Activated CD4-positive, alpha-beta T cell treated with anti-CD3 and anti-CD28 coated beads, Interleukin-2, amount 10 ng/mL, durations not matched to agents 7 days and 5 days (primary cell): Measurements from ENCODE around the gene IL19. TPM values are rescaled to one million over a fixed set of nuclear protein-coding genes. Genes with fewer than 3 reads are reported as not detected.
"Not testable (repeated sequence)": the region's sequence is repeated elsewhere in the genome, so short reads cannot be mapped to it uniquely, and the experiment has no call there.

Experiments used
- CTCF ChIA-PET: fragments of 350-600 bp; sonication (Branson Sonifier 250); formaldehyde crosslinking; loops from one replicate; lab custom pipeline; 2021; ENCODE audit warnings: antibody characterized with exemption; lab: Charles Lee
- POLR2A ChIA-PET: fragments of 350-600 bp; sonication (Branson Sonifier 250); formaldehyde crosslinking; loops from one replicate; lab custom pipeline; 2021; ENCODE audit warnings: antibody characterized with exemption; lab: Charles Lee
- DNase-seq: peaks from one replicate; pipeline ENCODE4 v3.0.0-alpha.2; 2020
- H3K27ac Mint-ChIP-seq: one replicate; pipeline ENCODE4 v1.8.0; 2021; ENCODE audit warnings: mild to moderate bottlenecking, moderate library complexity, mixed read lengths
- H3K27me3 Mint-ChIP-seq: one replicate; pipeline ENCODE4 v1.8.0; 2021; ENCODE audit warnings: mixed read lengths
- H3K36me3 Mint-ChIP-seq: one replicate; pipeline ENCODE4 v1.8.0; 2021; ENCODE audit warnings: low read depth, mixed read lengths
- H3K4me1 Mint-ChIP-seq: one replicate; pipeline ENCODE4 v1.8.0; 2021; ENCODE audit warnings: mixed read lengths
- H3K4me3 Mint-ChIP-seq: one replicate; pipeline ENCODE4 v1.8.0; 2021; ENCODE audit warnings: mild to moderate bottlenecking, moderate library complexity, mixed read lengths
- H3K9me3 Mint-ChIP-seq: one replicate; pipeline ENCODE4 v1.8.0; 2021; ENCODE audit warnings: mixed read lengths
- total RNA-seq, 2 experiments: library from RNA; stranded (reverse); gene quantifications; one replicate each; pipeline ENCODE4 v1.2.3, GENCODE V29; 2021

The IL19 gene
- total RNA-seq, 2 experiments from 2014 or later = not detected

- DNase-seq = peak; percentile 75
- Mint-ChIP-seq H3K27me3 (peaks cover 19% of the 10 kb centered on the region), H3K27ac (peak overlapping the region; percentile 71), H3K4me1 (peaks cover 62% of the 10 kb centered on the region), H3K4me3 (peak overlapping the region; percentile 52), H3K9me3 (peaks cover 2% of the 10 kb centered on the region), H3K36me3 (peaks cover 4% of the 10 kb centered on the region)
- ChIA-PET CTCF (interaction anchor here (0.7 to 4.2 kb wide), 18 partner anchors 8 to 149 kb away, joined by 3 to 15 read pairs (median 3); no protein-coding TSS in a partner anchor), POLR2A (interaction anchor here (0.6 to 0.7 kb wide), 2 partner anchors 19 to 38 kb away, joined by 3 read pairs; no protein-coding TSS in a partner anchor)
These were observed 4.2 kb upstream of the IL19 start for GRCh38 chr1:206766251-206766856.

GRCh38 chr1:206768472-206769303, 1.9 kb upstream of the IL19 start:
- Mint-ChIP-seq H3K36me3 (no peaks in the 10 kb centered on the region), H3K27me3 (peaks cover 22% of the 10 kb centered on the region), H3K4me1 (peaks cover 77% of the 10 kb centered on the region), H3K4me3 (no peak overlapping the region), H3K27ac (peak overlapping the region; percentile 32), H3K9me3 (no peaks in the 10 kb centered on the region)
- ChIA-PET POLR2A (interaction anchor here (0.5 to 0.6 kb wide), 3 partner anchors 20 to 297 kb away, joined by 3 read pairs; no protein-coding TSS in a partner anchor), CTCF (interaction anchor here (0.6 to 4.7 kb wide), 19 partner anchors 8 to 215 kb away, joined by 3 to 24 read pairs (median 5); no protein-coding TSS in a partner anchor)
- DNase-seq = no peak

- peak; percentile 78 for DNase-seq
These were observed 1.3 kb upstream of the IL19 start for GRCh38 chr1:206769304-206769731.

GRCh38 chr1:206771338-206771692, 742 bp downstream of the IL19 start:
- no peak for DNase-seq
- CTCF ChIA-PET = interaction anchor here (0.5 to 4.7 kb wide), 11 partner anchors 10 to 138 kb away, joined by 3 to 24 read pairs (median 4); no protein-coding TSS in a partner anchor
- Mint-ChIP-seq H3K27me3 (peaks cover 28% of the 10 kb centered on the region), H3K4me1 (peaks cover 73% of the 10 kb centered on the region), H3K9me3 (no peaks in the 10 kb centered on the region), H3K27ac (no peak overlapping the region), H3K36me3 (no peaks in the 10 kb centered on the region), H3K4me3 (no peak overlapping the region)
- POLR2A ChIA-PET = no interaction called here

More at GRCh38 chr1:206769304-206769731, 1.3 kb upstream of the IL19 start:
- H3K27me3 Mint-ChIP-seq = peaks cover 20% of the 10 kb centered on the region
- H3K27ac Mint-ChIP-seq = peak overlapping the region; percentile 32
- H3K4me1 Mint-ChIP-seq = peaks cover 81% of the 10 kb centered on the region
- ChIA-PET POLR2A (interaction anchor here (0.6 kb wide), 1 partner anchor 298 kb away, joined by 3 read pairs; no protein-coding TSS in a partner anchor), CTCF (interaction anchor here (0.6 to 4.7 kb wide), 15 partner anchors 8 to 216 kb away, joined by 3 to 24 read pairs (median 4); no protein-coding TSS in a partner anchor)
- no peaks in the 10 kb centered on the region for H3K36me3 Mint-ChIP-seq
- H3K9me3 Mint-ChIP-seq = no peaks in the 10 kb centered on the region
- no peak overlapping the region for H3K4me3 Mint-ChIP-seq

- Mint-ChIP-seq H3K27me3 (peaks cover 30% of the 10 kb centered on the region), H3K27ac (peak within 1 kb of the TSS; percentile 16), H3K9me3 (no peaks in the 10 kb centered on the region), H3K4me1 (peaks cover 63% of the 10 kb centered on the region), H3K36me3 (no peaks in the 10 kb centered on the region), H3K4me3 (no peak within 1 kb of the TSS)
- no peak for DNase-seq
- ChIA-PET POLR2A (no interaction called here), CTCF (interaction anchor here (0.9 to 4.7 kb wide), 10 partner anchors 11 to 137 kb away, joined by 3 to 24 read pairs (median 4); no protein-coding TSS in a partner anchor)
These were observed 1.8 kb downstream of the IL19 start, which contains the start of gene IL10 for GRCh38 chr1:206772243-206772937. Gene IL10 (minus strand): TSS chr1:206772494. CDS start chr1:206772435, 59 bp downstream.

GRCh38 chr1:206774093-206774492, 3.5 kb downstream of the IL19 start:
- no peak overlapping the region for H3K4me3 Mint-ChIP-seq
- no peaks in the 10 kb centered on the region for H3K36me3 Mint-ChIP-seq
- no peak for DNase-seq
- ChIA-PET POLR2A (interaction anchor here (0.6 kb wide), 1 partner anchor 55 kb away, joined by 3 read pairs; no protein-coding TSS in a partner anchor), CTCF (interaction anchor here (0.7 to 1.6 kb wide), 7 partner anchors 10 to 139 kb away, joined by 3 to 8 read pairs (median 4); partner anchors contain the start of gene DYRK3)
- no peak overlapping the region for H3K27ac Mint-ChIP-seq
- H3K27me3 Mint-ChIP-seq = peaks cover 34% of the 10 kb centered on the region
- H3K4me1 Mint-ChIP-seq = peaks cover 53% of the 10 kb centered on the region
- H3K9me3 Mint-ChIP-seq = peaks cover 3% of the 10 kb centered on the region

- peaks cover 3% of the 10 kb centered on the region for H3K9me3 Mint-ChIP-seq
- H3K27me3 Mint-ChIP-seq = peaks cover 27% of the 10 kb centered on the region
- no peak overlapping the region for H3K4me3 Mint-ChIP-seq
- H3K27ac Mint-ChIP-seq = no peak overlapping the region
- H3K36me3 Mint-ChIP-seq = no peaks in the 10 kb centered on the region
- H3K4me1 Mint-ChIP-seq = peaks cover 31% of the 10 kb centered on the region
- CTCF ChIA-PET = interaction anchor here (1.0 to 2.5 kb wide), 3 partner anchors 8 to 23 kb away, joined by 3 to 6 read pairs (median 5); no protein-coding TSS in a partner anchor
- no peak for DNase-seq
- POLR2A ChIA-PET = no interaction called here
These were observed 5.7 kb downstream of the IL19 start for GRCh38 chr1:206776229-206776628.

GRCh38 chr1:206778031-206778430, 7.5 kb downstream of the IL19 start:
- H3K27me3 Mint-ChIP-seq = peaks cover 19% of the 10 kb centered on the region
- peaks cover 3% of the 10 kb centered on the region for H3K9me3 Mint-ChIP-seq
- DNase-seq = no peak
- POLR2A ChIA-PET = no interaction called here
- peaks cover 30% of the 10 kb centered on the region for H3K4me1 Mint-ChIP-seq
- CTCF ChIA-PET = interaction anchor here (0.5 to 1.2 kb wide), 5 partner anchors 11 to 134 kb away, joined by 3 read pairs; no protein-coding TSS in a partner anchor
- H3K36me3 Mint-ChIP-seq = no peaks in the 10 kb centered on the region
- no peak overlapping the region for H3K4me3 Mint-ChIP-seq
- no peak overlapping the region for H3K27ac Mint-ChIP-seq

GRCh38 chr1:206778911-206779310, 8.3 kb downstream of the IL19 start:
- H3K4me3 Mint-ChIP-seq, POLR2A ChIA-PET, H3K36me3 Mint-ChIP-seq, DNase-seq, H3K9me3 Mint-ChIP-seq, H3K27ac Mint-ChIP-seq: not testable (repeated sequence)
- CTCF ChIA-PET = interaction anchor here (0.7 kb wide), 1 partner anchor 12 kb away, joined by 3 read pairs; no protein-coding TSS in a partner anchor
- Mint-ChIP-seq H3K4me1 (peaks cover 30% of the 10 kb centered on the region), H3K27me3 (peaks cover 17% of the 10 kb centered on the region)

GRCh38 chr1:206779638-206780037, 9.1 kb downstream of the IL19 start:
- Mint-ChIP-seq H3K4me3 (no peak overlapping the region), H3K27me3 (peaks cover 14% of the 10 kb centered on the region), H3K27ac (no peak overlapping the region), H3K36me3 (no peaks in the 10 kb centered on the region), H3K9me3 (peaks cover 3% of the 10 kb centered on the region), H3K4me1 (peaks cover 31% of the 10 kb centered on the region)
- no peak for DNase-seq
- ChIA-PET CTCF (interaction anchor here (0.7 kb wide), 1 partner anchor 321 kb away, joined by 3 read pairs; no protein-coding TSS in a partner anchor), POLR2A (no interaction called here)

GRCh38 chr1:206782448-206782847, 11.9 kb downstream of the IL19 start:
- Mint-ChIP-seq H3K27ac (no peak overlapping the region), H3K4me1 (peaks cover 56% of the 10 kb centered on the region), H3K9me3 (peaks cover 3% of the 10 kb centered on the region), H3K4me3 (no peak overlapping the region), H3K36me3 (peaks cover 9% of the 10 kb centered on the region), H3K27me3 (peaks cover 12% of the 10 kb centered on the region)
- POLR2A ChIA-PET = no interaction called here
- CTCF ChIA-PET = interaction anchor here (0.6 to 1.8 kb wide), 3 partner anchors 11 to 48 kb away, joined by 4 to 5 read pairs (median 4); no protein-coding TSS in a partner anchor
- no peak for DNase-seq
